K562 (cell line): ENCODE data around the gene TM4SF18. TPM values are rescaled to one million over a fixed set of nuclear protein-coding genes. Genes with fewer than 3 reads are reported as not detected.

Source experiments
- ATAC-seq: fragments of 200-7000 bp; cut with Tn5 transposase; 3 replicates; pipeline ENCODE4 v1.9.1; 2020; ENCODE audit warnings: moderate library complexity
- BruUV-seq: library from RNA; stranded (reverse); fragments of 400-500 nt; replicated peaks from 2 replicates; lab custom pipeline; 2021; lab: Mats Ljungman, UMichigan
- CTCF ChIA-PET: fragments of 300-600 bp; formaldehyde crosslinking; extraction: SDS; loops from one replicate; lab custom pipeline; 2021; ENCODE audit warnings: low intra/inter-chr PET ratio; lab: Yijun Ruan, JAX
- POLR2A ChIA-PET: fragments of 300-600, 350-650 bp; sonication (Branson Sonifier 250); formaldehyde crosslinking; extraction: SDS; loops from one replicate; lab custom pipeline; 2021; ENCODE audit warnings: antibody characterized with exemption, inconsistent platforms; lab: Yijun Ruan, JAX
- DNase-seq, 4 experiments: peaks; one replicate each; pipeline versions ENCODE4 v3.0.0 to v3.0.0-alpha.2; 2011 to 2018; ENCODE audit warnings: low spot score in 3 of 4, mixed read lengths in 3 of 4; ENCODE audit errors: extremely low read depth in 1 of 4
- FAIRE-seq: peaks from 2 replicates; lab custom pipeline; 2011; peaks lifted over from hg19 to GRCh38; lab: Jason Lieb, UNC
- H2AFZ ChIP-seq: 2 replicates; pipeline ENCODE4 v1.6.0; 2011; ENCODE audit warnings: low read depth, low read length, control low read depth, inconsistent platforms
- H3K27ac ChIP-seq: fragments of 200-600 bp; 3 replicates; pipeline ENCODE4 v1.8.0; 2011; ENCODE audit warnings: low read depth, mild to moderate bottlenecking, control low read depth, inconsistent platforms, low read length, moderate library complexity, mixed read lengths; ENCODE audit errors: extremely low read depth
- H3K27me3 ChIP-seq, 2 experiments: fragments of 300-600 bp in 1 of 2; 2 replicates in 1 of 2; 3 replicates in 1 of 2; pipeline versions ENCODE4 v1.6.0 to v1.8.0; 2011; ENCODE audit warnings: inconsistent platforms in 2 of 2, low read length in 2 of 2, mild to moderate bottlenecking in 1 of 2, mixed read lengths in 1 of 2, moderate library complexity in 1 of 2; ENCODE audit not compliant: control insufficient read depth in 2 of 2, insufficient read depth in 2 of 2
- H3K36me3 ChIP-seq: fragments of 300-600 bp; 3 replicates; pipeline ENCODE4 v1.8.0; 2011; ENCODE audit warnings: mild to moderate bottlenecking, low read length, inconsistent platforms; ENCODE audit not compliant: control insufficient read depth, insufficient read depth
- H3K4me1 ChIP-seq, 2 experiments: fragments of 200-600 bp in 1 of 2; replicated peaks in 1 of 2; 2 replicates in 1 of 2; 3 replicates in 1 of 2; pipeline versions ENCODE4 v1.5.1 to v1.8.0; 2011; ENCODE audit warnings: inconsistent platforms in 2 of 2, low read length in 2 of 2, mild to moderate bottlenecking in 1 of 2, mixed read lengths in 1 of 2, moderate library complexity in 1 of 2; ENCODE audit not compliant: control insufficient read depth in 2 of 2, insufficient read depth in 2 of 2
- H3K4me2 ChIP-seq: 2 replicates; pipeline ENCODE4 v1.6.1; 2011; ENCODE audit warnings: low read length, control low read depth, inconsistent platforms, mixed read lengths; ENCODE audit not compliant: insufficient read depth
- H3K4me3 ChIP-seq: fragments of 200-600 bp; sonication (generic), shearing (Covaris generic); 2 replicates; pipeline ENCODE4 v1.5.1; 2016; ENCODE audit warnings: control low read depth, inconsistent platforms
- H3K79me2 ChIP-seq: fragments of 200-600 bp; 3 replicates; pipeline ENCODE4 v1.8.0; 2011; ENCODE audit warnings: low read length, inconsistent platforms; ENCODE audit not compliant: control insufficient read depth, insufficient read depth
- H3K9ac ChIP-seq, 2 experiments: 2 replicates each; pipeline versions ENCODE4 v1.6.0 to v1.6.1; 2011; ENCODE audit warnings: low read depth in 2 of 2, low read length in 2 of 2, control low read depth in 1 of 2, inconsistent platforms in 1 of 2, mild to moderate bottlenecking in 1 of 2, mixed read lengths in 1 of 2; ENCODE audit not compliant: insufficient read depth in 1 of 2
- H3K9me1 ChIP-seq: one replicate; pipeline ENCODE4 v1.6.0; 2011; ENCODE audit warnings: inconsistent platforms, mild to moderate bottlenecking, low read length, moderate library complexity; ENCODE audit not compliant: control insufficient read depth, insufficient read depth
- H3K9me3 ChIP-seq: replicated peaks from 2 replicates; pipeline ENCODE4 v1.5.1; 2011; ENCODE audit warnings: low read depth, low read length, inconsistent platforms; ENCODE audit not compliant: control insufficient read depth, insufficient read depth
- H4K20me1 ChIP-seq: replicated peaks from 2 replicates; pipeline ENCODE4 v1.6.1; 2011; ENCODE audit warnings: low read length, inconsistent platforms, mixed read lengths; ENCODE audit not compliant: control insufficient read depth, insufficient read depth
- ARID4B ChIP-seq: sonication (generic); formaldehyde crosslinking; IDR thresholded peaks from 2 replicates; pipeline ENCODE4 v1.8.0; 2022; ENCODE audit warnings: mild to moderate bottlenecking, missing genetic modification reagents
- CTBP1 ChIP-seq: fragments of 450-650 bp; IDR thresholded peaks from 2 replicates; pipeline ENCODE4 v1.6.1; 2016; ENCODE audit warnings: borderline replicate concordance
- E2F3 ChIP-seq: fragments of 250-450 bp; sonication (Bioruptor Pico); IDR thresholded peaks from 2 replicates; pipeline ENCODE4 v1.4.0; 2020; ENCODE audit warnings: mild to moderate bottlenecking
- FOS ChIP-seq: IDR thresholded peaks from 3 replicates; pipeline ENCODE4 v1.6.1; 2011; ENCODE audit not compliant: insufficient read length; ENCODE audit errors: extremely low read depth
- HLTF ChIP-seq: fragments of 450-650 bp; IDR thresholded peaks from 2 replicates; pipeline ENCODE4 v1.6.1; 2016
- MEF2A ChIP-seq: IDR thresholded peaks from 2 replicates; pipeline ENCODE4 v1.6.1; 2011; ENCODE audit warnings: low read depth, mild to moderate bottlenecking, low read length, moderate library complexity; ENCODE audit not compliant: control insufficient read depth
- NFXL1 ChIP-seq: fragments of 450-650 bp; formaldehyde crosslinking; IDR thresholded peaks from 2 replicates; pipeline ENCODE4 v1.4.0; 2021; ENCODE audit warnings: mild to moderate bottlenecking
- RB1 ChIP-seq: fragments of 450-650 bp; IDR thresholded peaks from 2 replicates; pipeline ENCODE4 v1.6.1; 2017; ENCODE audit warnings: low read depth, mild to moderate bottlenecking
- SMAD3 ChIP-seq: fragments of 450-650 bp; formaldehyde crosslinking; conservative IDR thresholded peaks from 2 replicates; pipeline ENCODE4 v1.4.0; 2020; ENCODE audit warnings: mild to moderate bottlenecking
- TAL1 ChIP-seq: fragments of 450-650 bp; IDR thresholded peaks from 2 replicates; pipeline ENCODE4 v1.6.1; 2016; ENCODE audit warnings: mild to moderate bottlenecking
- ZBTB17 ChIP-seq: fragments of 450-650 bp; formaldehyde crosslinking; IDR thresholded peaks from 2 replicates; pipeline ENCODE4 v1.4.0; 2020; ENCODE audit warnings: mild to moderate bottlenecking
- ZNF609 ChIP-seq: sonication (generic); formaldehyde crosslinking; IDR thresholded peaks from 2 replicates; pipeline ENCODE4 v1.8.1; 2023; ENCODE audit warnings: missing genetic modification reagents, mild to moderate bottlenecking, borderline replicate concordance
- WGBS: fragments of 100-300 bp; shearing (Covaris generic); methylation state at CpG from one replicate; pipeline ENCODE4 v1.1.6; 2016; ENCODE audit warnings: low coverage, mixed read lengths; ENCODE audit not compliant: insufficient coverage; ENCODE audit errors: missing lambda C conversion rate; 5-methylcytosine and 5-hydroxymethylcytosine counted together
- in situ Hi-C: fragments of 300-500 bp; cut with MboI; formaldehyde crosslinking; loops from 4 replicates; pipeline ENCODE4 v1.15.0; 2018; ENCODE audit warnings: inconsistent platforms, mixed read lengths
- intact Hi-C: fragments of 100-400 bp; cut with micrococcal nuclease; formaldehyde crosslinking; loops from 2 replicates; pipeline ENCODE4 v1.14.2; 2022
- polyA plus RNA-seq, 8 experiments: library from polyadenylated mRNA; depleted of rRNA in 4 of 8; stranded (reverse) in 5 of 8; unstranded in 3 of 8; fragments of >200 nt; fragmentation: Nextera tagmentation in 2 of 8; fragmentation: Illumina TruSeq in 1 of 8; extraction: Ambion mirVana in 2 of 8; extraction: Trizol in 1 of 8; gene quantifications; 2 replicates each; pipeline versions ENCODE4 v1.2.1 to v1.2.3, GENCODE V29; 2011 to 2014; ENCODE audit warnings: inconsistent platforms in 1 of 8, missing spikeins in 1 of 8
- total RNA-seq, 7 experiments: library from RNA; depleted of rRNA in 6 of 7; stranded (reverse); fragments of >200 nt in 6 of 7; fragmentation: Illumina TruSeq in 2 of 7; extraction: Trizol in 2 of 7; gene quantifications; 2 replicates each; pipeline versions ENCODE4 v1.2.1 to v1.2.3, GENCODE V29; 2011 to 2021; ENCODE audit warnings: low replicate concordance in 1 of 7
- TF ChIP-seq, protein P1 (sequence below): fragments of 450-650 bp; formaldehyde crosslinking; IDR thresholded peaks from 2 replicates; pipeline ENCODE4 v1.4.0; 2022; ENCODE audit warnings: mild to moderate bottlenecking, moderate library complexity

Gene TM4SF18
- total and polyA plus RNA-seq, 9 of the 15 experiments (the other 6 are each of a cell fraction or from before 2014, with no cell fraction given), result not detected

- BruUV-seq, result no TSS peak
- DNase-seq (no peak), ATAC-seq (no peak), FAIRE-seq (no peak)
- Histone ChIP-seq H3K9me1 (no peaks in the 10 kb centered on the region), H3K4me3 (no peak overlapping the region), H3K27me3 (peaks cover 2 to 13% of the 10 kb centered on the region in 2 experiments; a peak in 4 of 5 replicates), H3K4me2 (no peak overlapping the region), H3K27ac (no peak overlapping the region), H4K20me1 (no peaks in the 10 kb centered on the region), H3K79me2 (no peaks in the 10 kb centered on the region), H3K36me3 (no peaks in the 10 kb centered on the region), H3K4me1 (peaks cover 0 to 4% of the 10 kb centered on the region in 2 experiments; a peak in 2 of 5 replicates), H3K9ac (no peak overlapping the region), H3K9me3 (no peaks in the 10 kb centered on the region), H2AFZ (no peak overlapping the region)
- CTCF ChIA-PET, result interaction anchor here (1.2 kb wide), 1 partner anchor 160 kb away, joined by 6 read pairs; no protein-coding TSS in a partner anchor
- in situ Hi-C loops (no loop called here), intact Hi-C loops (no loop called here)
- WGBS, result 0% methylated on average over 2 of the region's 2 CpGs
- POLR2A ChIA-PET, result interaction anchor here (0.9 kb wide), 1 partner anchor 12 kb away, joined by 3 read pairs; no protein-coding TSS in a partner anchor
- TF ChIP-seq, protein P1, sequence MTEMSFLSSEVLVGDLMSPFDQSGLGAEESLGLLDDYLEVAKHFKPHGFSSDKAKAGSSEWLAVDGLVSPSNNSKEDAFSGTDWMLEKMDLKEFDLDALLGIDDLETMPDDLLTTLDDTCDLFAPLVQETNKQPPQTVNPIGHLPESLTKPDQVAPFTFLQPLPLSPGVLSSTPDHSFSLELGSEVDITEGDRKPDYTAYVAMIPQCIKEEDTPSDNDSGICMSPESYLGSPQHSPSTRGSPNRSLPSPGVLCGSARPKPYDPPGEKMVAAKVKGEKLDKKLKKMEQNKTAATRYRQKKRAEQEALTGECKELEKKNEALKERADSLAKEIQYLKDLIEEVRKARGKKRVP (CRISPR knock-in tag), result no peak
- TF ChIP-seq RB1, result no peak
- TF ChIP-seq SMAD3, result no peak
- no peak for TF ChIP-seq HLTF
- no peak for TF ChIP-seq CTBP1
- TF ChIP-seq FOS, result no peak
- no peak for TF ChIP-seq NFXL1 (CRISPR knock-in tag)
- no peak for TF ChIP-seq MEF2A
- TF ChIP-seq TAL1, result no peak
- TF ChIP-seq ZBTB17 (CRISPR knock-in tag), result no peak
- no peak for TF ChIP-seq E2F3
- TF ChIP-seq ARID4B (CRISPR knock-in tag), result no peak
- TF ChIP-seq ZNF609, result no peak
Observed at GRCh38 chr3:149280671-149281349, 52.6 kb downstream of the TM4SF18 start.
